Activated CD8-positive, alpha-beta memory T cell treated with anti-CD3 and anti-CD28 coated beads, Interleukin-2, amount 50 U/mL, for 4 hours (primary cell): ENCODE measurements around the gene EML4.

Experiments
- DNase-seq: peaks from one replicate; pipeline ENCODE4 v3.0.0-alpha.2; 2020

Gene EML4

GRCh38 chr2:42227491-42227890, 58.3 kb downstream of the EML4 start:
- no peak for DNase-seq

DNA sequence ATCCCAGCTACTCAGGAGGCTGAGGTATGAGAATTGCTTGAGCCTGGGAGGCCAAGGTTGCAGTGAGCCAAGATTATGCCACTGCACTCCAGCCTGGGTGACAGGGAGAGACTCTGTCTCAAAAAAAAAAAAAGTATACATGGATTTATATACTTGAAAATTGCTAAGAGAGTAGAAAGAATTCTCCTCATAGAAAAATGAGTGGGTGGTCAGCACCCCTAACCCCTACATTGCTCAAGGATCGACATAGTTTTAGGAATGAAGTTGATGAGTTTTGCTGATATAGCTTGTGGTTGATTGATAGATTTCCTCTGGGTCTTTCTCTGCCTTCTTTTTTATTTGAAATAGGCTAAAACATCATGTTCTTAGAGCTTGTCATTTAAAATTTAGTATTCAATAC, 58.9 kb downstream of the EML4 start:
- no peak for DNase-seq

GRCh38 chr2:42229949-42230348, 60.8 kb downstream of the EML4 start:
- DNase-seq = no peak

GRCh38 chr2:42230891-42231290, 61.7 kb downstream of the EML4 start:
- no peak for DNase-seq

DNA sequence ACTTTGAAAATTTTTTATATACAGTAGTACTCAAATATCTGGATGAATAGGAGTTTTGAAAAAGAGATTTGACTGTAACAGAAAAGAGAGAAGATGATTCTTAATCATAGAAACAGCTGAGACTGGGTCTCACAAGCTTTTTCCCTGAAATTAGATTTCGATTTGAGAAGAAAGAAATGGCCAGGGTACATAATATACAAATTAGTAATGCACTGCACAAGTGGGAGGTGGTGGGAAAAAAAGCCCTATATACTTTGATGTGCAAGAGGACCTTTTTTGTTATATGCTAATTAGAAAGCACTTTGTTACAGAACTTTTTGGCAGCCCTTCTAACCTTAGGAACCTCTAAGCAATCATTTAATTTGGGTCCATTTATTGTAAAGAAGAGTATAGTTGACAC, 62.9 kb downstream of the EML4 start:
- DNase-seq = no peak

DNA sequence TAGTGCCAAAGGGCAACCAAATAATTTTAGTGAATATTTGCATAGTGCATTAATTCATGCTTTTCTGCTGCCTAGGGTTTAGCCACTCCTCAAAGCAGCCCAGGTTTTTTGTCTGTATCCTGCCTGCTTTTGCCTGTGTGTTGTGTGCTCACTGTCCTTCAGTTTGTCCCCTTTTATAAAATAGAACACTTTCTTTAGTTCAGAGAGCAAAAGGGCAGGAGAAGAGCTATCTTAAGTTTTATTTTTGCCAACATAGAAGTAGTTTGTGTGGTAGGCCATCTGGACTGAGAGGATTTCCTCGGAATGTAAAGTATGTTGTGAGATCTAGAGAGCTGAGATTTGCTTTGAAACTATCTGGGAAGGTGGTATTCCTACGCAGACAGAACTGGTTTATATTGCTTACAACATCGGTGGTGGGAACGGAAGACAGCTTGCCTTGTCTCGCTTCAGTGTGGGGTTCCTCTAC, 64.9 kb downstream of the EML4 start:
- DNase-seq = no peak

GRCh38 chr2:42236911-42237310, 67.8 kb downstream of the EML4 start:
- no peak for DNase-seq

GRCh38 chr2:42238644-42239288, 69.6 kb downstream of the EML4 start:
- peak; percentile 34 for DNase-seq

GRCh38 chr2:42239289-42239661, 70.1 kb downstream of the EML4 start:
- no peak for DNase-seq

- no peak for DNase-seq
Observed at GRCh38 chr2:42239811-42240210, 70.7 kb downstream of the EML4 start.

DNA sequence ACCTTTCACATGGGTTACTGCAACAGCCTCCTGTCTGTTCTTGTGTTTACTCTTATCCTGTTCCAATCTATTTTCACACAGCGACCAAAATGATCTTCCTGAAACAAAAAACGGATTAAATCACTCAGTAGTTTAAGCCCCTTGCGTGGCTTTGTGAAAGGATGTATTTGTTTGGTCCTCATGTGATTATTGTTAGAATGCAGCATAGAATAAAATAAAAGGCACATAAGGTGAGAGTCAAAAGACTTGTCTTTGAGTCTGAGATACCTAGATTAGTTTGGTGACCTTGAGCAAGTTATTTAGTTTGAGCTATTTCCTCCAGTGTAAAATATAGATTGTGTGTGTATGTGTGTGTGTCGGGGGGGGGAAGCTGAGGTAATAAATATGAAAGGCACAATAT, 72.4 kb downstream of the EML4 start:
- DNase-seq = no peak

DNA sequence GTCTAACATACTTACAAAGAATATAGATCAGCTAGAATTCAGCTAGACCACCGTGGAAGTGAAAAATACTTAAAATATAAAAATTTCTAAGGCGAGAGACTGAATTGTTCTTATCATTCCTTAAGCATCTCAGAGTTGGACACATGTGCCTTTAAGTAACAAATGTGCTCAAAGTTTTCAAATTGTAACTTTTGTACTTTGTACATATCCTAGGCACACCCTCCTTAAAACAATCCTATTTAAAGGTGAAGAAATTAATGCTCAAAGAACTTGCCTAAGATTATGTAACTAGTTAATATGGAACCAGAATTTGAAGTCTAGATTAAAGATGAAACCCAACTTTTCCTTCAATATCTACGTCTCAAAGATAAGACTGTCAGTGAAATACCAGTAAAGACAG, 74.1 kb downstream of the EML4 start:
- DNase-seq = no peak

DNA sequence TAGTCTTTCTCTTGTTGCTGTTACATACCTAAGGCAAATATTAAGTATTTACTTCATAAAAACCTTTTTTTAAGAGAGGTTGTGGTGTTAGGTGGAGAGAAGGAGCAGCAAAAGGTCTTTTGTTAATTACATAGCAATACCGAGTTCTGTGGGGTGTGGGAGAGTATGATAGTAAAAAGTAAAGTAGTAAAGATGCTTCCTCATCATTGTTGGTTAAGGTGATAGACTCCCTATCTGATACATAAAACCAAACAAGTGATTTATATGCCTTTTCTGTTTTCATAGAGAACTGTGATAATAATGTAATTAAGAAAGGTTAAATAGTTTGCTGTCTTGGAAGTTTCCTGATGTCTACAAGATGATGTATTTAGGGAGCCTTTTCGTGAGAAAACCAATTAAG, 75.4 kb downstream of the EML4 start:
- DNase-seq = no peak

DNA sequence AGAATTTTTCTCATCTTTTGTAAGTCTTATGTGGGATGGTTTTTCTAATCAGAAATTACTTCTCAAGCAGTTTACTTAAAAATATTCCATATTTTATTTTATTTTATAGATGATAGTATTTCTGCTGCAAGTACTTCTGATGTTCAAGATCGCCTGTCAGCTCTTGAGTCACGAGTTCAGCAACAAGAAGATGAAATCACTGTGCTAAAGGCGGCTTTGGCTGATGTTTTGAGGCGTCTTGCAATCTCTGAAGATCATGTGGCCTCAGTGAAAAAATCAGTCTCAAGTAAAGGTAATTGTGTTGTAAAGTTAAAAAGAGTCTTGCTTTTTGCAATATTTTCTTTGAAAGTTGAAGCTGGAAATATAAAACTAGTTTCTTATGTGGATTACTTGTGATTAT, 76.2 kb downstream of the EML4 start:
- no peak for DNase-seq

- DNase-seq = no peak
Observed at GRCh38 chr2:42246562-42246961, 77.4 kb downstream of the EML4 start.

DNA sequence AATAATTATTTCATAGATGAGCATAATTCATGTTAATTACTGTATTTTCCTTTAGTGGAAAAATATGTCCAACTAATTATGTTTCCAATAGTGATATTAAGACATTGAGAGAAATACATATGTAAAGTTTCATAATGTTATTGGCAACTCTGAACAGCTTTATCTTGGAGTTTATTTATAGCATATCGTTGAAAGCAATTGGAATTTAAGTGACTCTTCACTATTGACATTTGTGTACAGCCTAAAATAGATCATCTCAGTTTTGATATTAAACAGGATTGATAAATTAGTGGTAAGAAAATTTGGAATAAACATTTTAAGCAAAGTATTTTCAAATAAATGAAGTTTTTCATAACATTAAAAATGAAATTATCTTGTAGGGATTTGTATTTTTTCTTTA, 79.7 kb downstream of the EML4 start:
- DNase-seq = no peak

GRCh38 chr2:42249284-42249683, 80.1 kb downstream of the EML4 start:
- DNase-seq = no peak

DNA sequence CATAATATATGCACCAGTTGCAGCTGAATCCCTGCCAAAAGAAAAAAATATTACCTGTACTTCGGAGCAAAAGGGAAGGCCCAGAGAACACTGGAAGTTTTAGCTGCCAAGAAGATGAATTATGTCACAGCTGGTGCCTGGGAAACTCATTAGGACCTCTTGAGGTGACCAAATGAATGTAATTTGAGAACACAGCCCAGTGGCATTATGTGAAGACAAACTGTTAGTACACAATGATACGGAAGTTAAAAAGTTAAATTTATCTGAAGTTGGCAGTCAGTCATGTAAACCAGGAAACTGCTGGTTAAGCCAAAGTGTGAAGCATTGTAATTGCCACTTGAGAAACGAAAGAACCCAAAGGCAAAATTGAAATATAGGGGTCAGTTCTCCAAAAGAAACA, 80.7 kb downstream of the EML4 start:
- no peak for DNase-seq

DNA sequence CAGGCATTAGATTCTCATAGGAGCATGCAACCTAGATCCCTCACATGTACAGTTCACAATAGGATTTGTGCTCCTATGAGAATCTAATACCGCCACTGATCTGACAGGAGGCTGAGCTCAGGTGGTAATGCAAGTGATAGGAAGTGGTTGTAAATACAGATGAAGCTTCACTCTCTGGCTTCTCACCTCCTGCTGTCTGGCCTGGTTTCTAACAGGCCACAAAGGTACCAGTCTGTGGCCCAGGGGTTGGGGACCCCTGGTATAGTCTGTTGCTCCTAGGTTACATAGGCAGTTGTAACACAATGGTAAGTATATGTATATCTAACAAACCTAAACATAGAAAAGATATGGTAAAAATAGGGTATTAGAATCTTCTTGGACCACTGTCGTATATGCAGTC, 81.8 kb downstream of the EML4 start:
- DNase-seq = no peak

DNA sequence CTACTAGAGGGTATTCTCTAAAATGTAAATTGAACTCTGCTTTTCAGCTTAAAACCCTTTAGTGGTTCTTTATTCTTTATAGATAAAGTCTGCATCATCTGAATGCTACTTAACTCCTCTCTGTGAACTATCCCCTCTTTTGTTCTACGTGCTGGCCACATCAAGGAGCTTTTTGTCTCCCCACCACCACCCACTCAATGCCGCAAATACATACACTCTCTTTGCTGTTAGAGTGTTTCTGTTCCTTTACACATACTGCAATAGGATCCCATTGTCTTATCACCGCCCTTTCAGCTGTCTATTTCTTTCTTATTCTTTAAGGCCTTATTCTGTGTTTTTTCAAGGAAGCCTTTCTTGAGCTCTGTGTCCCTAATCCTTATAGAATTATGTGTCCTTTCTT, 83.3 kb downstream of the EML4 start:
- DNase-seq = peak; percentile 29

GRCh38 chr2:42254186-42254895, 85.2 kb downstream of the EML4 start:
- no peak for DNase-seq

DNA sequence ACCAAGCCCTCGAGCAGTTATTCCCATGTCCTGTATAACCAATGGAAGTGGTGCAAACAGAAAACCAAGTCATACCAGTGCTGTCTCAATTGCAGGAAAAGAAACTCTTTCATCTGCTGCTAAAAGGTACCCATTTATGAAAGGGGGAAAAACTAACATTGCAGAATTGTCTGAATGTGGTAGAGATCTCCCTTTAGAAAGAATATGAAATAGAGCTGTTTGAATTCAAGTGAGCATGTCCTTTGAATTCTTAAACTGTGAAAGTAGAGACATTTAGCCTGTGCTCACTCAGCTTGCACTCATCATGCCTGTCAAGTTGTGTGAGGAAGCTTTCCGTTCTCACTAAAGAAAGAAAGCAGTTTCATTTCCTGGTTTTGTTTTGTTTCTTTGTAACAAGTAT, 87.4 kb downstream of the EML4 start:
- DNase-seq = no peak

DNA sequence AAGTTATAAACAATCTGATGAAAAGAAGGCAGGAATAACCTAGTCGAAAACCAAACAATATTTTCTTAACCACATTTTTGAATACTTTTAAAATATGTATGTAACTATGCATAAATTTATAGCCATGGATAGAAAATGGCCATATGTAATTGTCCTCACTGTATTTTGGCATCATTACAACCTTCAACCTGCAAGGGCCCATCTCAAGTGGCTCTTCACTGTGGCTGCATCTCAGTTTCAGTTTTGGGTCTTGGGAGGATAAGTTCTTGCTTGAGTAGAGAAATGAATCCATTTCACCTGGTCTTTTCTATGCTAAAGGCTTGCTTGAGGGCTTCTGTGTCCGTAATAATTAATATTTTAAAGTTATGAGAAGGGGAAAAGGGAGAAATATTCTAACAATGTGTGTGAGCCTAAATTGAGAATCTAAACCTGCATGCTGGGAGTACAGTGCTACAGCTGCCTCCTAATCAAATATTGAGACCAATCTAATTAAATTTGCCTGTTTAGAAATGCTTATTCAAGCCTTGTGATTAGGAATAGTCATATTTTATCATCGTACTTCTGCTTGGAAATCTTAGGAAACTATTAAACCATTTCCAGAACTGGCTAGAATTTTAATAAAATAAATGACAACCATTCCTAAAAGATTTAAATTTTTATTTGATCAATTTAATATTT, 92.5 kb downstream of the EML4 start:
- DNase-seq = no peak

DNA sequence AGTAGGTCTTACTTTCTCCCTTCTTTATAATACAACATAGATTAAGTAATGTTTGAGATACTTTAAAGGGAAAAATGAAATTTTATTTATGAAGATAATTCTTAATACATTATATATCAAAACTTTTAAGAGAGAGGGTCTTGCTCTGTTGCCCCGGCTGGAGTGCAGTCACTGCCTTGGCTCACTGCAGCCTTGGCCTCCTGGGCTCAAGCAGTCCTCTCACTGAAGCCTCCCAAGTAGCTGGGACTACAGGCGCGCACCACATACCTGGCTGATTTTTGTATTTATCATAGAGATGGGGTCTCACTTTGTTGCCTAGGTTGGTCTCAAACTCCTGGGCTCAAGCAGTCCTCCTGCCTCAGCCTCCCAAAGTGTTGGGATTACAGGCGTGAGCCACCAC, 97.1 kb downstream of the EML4 start:
- DNase-seq = no peak
